Hepatocyte (in vitro differentiated cells): ENCODE results near the gene AGBL4.

ENCODE experiments used
- CTCF ChIP-seq: fragments of 200-600 bp; sonication (generic); IDR thresholded peaks from 2 replicates; pipeline ENCODE4 v1.5.1; 2016; ENCODE audit warnings: antibody characterized with exemption, mild to moderate bottlenecking; ENCODE audit not compliant: poor library complexity
- EZH2 ChIP-seq: fragments of 200-600 bp; sonication (generic); IDR thresholded peaks from 2 replicates; pipeline ENCODE4 v1.6.1; 2016; ENCODE audit warnings: antibody characterized with exemption, mild to moderate bottlenecking, borderline replicate concordance
- EZH2phosphoT487 ChIP-seq: fragments of 200-600 bp; sonication (generic); IDR thresholded peaks from one replicate; pipeline ENCODE4 v1.6.1; 2018; ENCODE audit warnings: antibody characterized with exemption, mild to moderate bottlenecking, low read depth, moderate library complexity; ENCODE audit not compliant: unreplicated experiment, severe bottlenecking

GRCh38 chr1:48597663-48598062 is 1426.1 kb downstream of the AGBL4 start:
- TF ChIP-seq CTCF, result no peak
- no peak for TF ChIP-seq EZH2
- TF ChIP-seq EZH2phosphoT487, result no peak
